HG03045 (cell line): ENCODE measurements around the gene GHITM.

Experiments
- ATAC-seq: cut with Tn5 transposase; IDR thresholded peaks from one replicate; pipeline ENCODE4 v1.9.1; 2021; ENCODE audit warnings: mild to moderate bottlenecking, moderate library complexity; ENCODE audit not compliant: unreplicated experiment

Gene GHITM

GRCh38 chr10:84197643-84198042 lies 58.3 kb downstream of the GHITM start:
- ATAC-seq, result no peak

- no peak for ATAC-seq
Measured at GRCh38 chr10:84198206-84198915, 59.1 kb downstream of the GHITM start.

GRCh38 chr10:84200537-84201243 lies 61.4 kb downstream of the GHITM start:
- ATAC-seq, result no peak

- ATAC-seq, result no peak
Measured at GRCh38 chr10:84201244-84201606, 61.9 kb downstream of the GHITM start.

- ATAC-seq, result no peak
Measured at GRCh38 chr10:84201682-84202081, 62.4 kb downstream of the GHITM start.

GRCh38 chr10:84202349-84202748 lies 63.0 kb downstream of the GHITM start:
- no peak for ATAC-seq
